ENCODE measurements around the gene HOMER3.
"Not testable (repeated sequence)": the region's sequence is repeated elsewhere in the genome, so short reads cannot be mapped to it uniquely, and the experiment has no call there.

HOMER3 gene

GRCh38 chr19:18952364-18953003, 11.5 kb upstream of the HOMER3 start:
- not testable (repeated sequence) for DNase-seq

GRCh38 chr19:18951721-18952281, 10.8 kb upstream of the HOMER3 start:
- no peak for DNase-seq

DNA sequence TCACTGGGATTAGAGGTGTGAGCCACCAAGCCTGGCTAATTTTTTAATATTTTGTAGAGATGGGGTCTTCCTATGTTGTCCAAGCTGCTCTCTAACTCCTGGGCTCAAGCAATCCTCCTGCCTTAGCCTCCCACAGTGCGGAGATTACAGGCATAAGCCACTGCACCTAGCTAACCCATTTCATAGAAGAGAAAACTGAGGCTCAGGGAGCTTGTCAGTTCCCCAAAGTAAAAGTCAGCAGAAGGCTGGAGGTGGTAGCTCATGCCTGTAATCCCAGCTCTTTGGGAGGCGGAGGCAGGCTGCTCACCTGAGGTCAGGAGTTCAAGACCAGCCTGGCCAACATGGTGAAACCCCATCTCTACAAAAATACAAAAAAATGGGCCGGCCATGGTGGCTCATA, 8.8 kb upstream of the HOMER3 start:
- no peak for DNase-seq

DNA sequence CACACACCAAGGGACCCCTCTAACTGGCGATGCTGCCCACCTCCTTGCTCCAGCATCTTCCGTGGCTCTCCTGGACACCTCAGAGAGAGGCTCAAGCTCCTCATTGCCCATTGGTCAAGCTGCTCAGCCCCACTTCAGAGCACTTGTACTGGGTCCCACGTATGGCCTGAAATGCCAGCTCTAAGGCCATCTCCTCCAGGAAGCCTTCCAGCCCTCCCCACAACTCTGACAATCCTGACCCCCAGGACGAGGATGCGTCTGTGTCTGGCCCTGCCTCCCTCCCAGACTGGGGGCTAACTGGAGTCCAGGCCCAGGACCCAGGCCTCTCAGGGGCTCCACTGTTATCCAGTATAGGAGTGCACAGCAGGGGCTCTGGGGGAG, 7.9 kb upstream of the HOMER3 start:
- DNase-seq, result no peak

GRCh38 chr19:18948075-18948975, 7.3 kb upstream of the HOMER3 start:
- DNase-seq, result no peak

DNA sequence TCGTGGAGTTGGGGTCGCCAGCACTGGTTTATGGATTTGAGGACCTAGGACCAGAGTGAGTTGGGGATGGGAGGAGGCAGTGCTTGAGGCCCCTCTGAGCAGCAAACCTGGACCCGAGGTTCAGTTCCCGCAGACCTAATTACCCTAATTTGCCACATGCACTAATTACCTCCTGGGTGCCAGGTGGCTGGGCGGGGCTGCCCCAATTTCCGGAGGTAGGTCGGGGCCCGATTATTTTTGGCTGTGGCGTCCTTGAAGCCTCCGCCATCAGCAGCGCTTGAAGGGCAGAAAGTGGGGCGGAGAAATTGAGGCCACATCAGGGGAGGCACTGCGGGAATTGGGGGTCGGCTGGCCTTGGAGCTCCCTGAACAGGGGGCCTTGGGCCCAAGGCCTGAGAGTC, 5.9 kb upstream of the HOMER3 start:
- peak; percentile 88 for DNase-seq

DNA sequence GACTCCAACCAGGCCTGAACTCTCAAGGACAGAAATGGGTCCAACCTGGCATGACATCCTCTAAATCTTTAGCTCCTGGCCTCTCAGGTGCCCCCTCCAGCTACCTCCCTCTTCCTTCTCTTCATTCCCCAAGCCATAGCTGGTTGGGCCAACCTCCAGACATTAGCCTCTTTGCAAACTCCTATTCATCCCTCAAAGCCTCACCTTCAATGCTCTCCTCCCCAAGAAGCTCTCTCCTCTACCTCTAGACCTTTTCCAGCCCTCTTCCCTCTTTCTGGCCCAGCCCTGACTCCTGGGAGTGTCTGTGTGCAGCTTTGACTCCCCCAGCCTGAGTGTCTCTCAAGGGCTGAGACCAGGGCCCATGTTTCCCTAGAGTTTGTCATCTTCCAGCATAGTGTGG, 5.3 kb upstream of the HOMER3 start:
- no peak for DNase-seq

- DNase-seq, result no peak
Measured at GRCh38 chr19:18945297-18945696, 4.3 kb upstream of the HOMER3 start.

DNA sequence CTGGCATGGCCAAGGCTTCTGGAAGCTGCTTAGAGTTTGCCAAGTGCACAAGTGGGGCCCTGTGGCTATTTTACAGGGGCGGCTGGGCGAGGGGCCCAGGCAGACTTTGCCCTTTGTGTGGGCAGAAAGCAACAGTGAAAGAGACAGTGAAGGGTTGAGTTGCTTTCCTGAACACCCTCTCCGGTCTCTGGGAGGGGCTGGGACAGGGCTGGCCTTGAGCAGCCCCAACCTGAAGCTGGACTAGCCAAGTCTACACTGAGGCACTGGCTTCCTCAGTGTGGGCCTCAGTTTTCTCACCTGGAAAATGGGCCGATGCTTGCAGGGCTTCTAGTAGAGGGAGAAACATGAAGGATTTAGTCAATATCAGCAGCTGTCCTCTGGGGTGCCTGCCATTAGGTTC, 2.4 kb upstream of the HOMER3 start:
- DNase-seq, result no peak

- DNase-seq, result no peak
Measured at GRCh38 chr19:18942692-18943091, 1.7 kb upstream of the HOMER3 start.

GRCh38 chr19:18941628-18942354, 774 bp upstream of the HOMER3 start:
- no peak for DNase-seq

DNA sequence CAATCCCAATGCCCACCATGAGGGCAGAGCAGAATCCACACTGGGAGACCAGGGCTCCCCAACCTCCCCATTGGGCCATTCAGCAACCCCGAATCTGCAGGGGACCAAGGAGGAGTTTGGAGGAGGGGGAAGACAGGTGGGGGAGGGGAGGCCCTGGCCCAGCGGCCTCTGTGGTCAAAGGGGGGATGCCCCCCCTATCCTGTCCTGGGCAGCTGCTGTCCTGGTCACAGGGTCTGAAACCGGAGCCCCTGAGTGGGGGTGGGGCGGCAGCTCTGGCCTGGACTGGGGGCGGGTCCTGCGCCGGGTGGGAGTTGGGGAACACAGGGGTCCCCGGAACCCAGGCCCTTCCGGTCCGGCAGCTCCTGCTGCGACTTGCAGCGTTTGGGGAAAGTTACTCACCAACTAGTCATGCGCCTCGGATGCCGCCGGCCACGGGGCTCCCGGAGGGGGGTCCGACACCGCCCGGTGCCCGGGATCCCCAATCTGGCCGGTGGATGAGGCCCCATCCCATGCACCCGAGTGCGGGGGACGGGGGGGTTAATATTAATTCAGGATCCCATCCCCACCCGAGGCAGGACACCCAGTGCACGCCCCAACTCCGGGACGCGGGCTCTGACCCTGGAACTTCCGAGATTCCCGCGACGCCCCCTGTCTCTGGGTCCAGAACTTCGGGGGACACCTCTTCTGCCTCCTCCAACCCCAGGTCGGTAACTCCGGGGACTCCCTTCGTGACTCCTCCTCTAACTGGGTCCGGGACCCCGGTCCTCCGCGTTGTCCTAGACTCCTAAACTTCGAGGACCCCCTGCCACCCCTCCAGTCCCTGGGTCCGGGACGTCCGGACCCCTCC, 872 bp downstream of the HOMER3 start:
- no peak for DNase-seq

GRCh38 chr19:18939163-18939562, 1.9 kb downstream of the HOMER3 start:
- no peak for DNase-seq

DNA sequence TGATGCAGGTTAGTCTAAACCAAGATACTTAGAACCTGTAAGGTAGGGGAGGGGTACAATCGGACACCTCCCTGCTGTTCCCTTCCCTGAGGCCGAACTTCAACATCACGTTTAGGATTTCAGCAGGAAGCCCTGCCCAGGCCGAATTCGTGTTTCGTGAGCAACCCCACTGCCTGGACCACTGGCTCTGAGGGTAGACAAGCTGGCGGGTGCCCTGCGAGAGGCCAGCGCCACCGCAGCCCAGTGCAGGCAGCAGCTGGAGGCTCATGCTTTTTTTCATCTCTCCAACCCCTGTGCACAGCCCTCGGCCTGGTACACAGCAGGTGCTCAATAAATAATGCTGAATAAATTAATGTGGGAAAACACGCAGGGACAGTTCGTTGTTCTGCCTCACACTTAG, 7.7 kb downstream of the HOMER3 start:
- no peak for DNase-seq

- peak; percentile 47 for DNase-seq
Measured at GRCh38 chr19:18932216-18932841, 8.7 kb downstream of the HOMER3 start.

GRCh38 chr19:18931316-18932162, 9.5 kb downstream of the HOMER3 start:
- DNase-seq, result no peak

DNA sequence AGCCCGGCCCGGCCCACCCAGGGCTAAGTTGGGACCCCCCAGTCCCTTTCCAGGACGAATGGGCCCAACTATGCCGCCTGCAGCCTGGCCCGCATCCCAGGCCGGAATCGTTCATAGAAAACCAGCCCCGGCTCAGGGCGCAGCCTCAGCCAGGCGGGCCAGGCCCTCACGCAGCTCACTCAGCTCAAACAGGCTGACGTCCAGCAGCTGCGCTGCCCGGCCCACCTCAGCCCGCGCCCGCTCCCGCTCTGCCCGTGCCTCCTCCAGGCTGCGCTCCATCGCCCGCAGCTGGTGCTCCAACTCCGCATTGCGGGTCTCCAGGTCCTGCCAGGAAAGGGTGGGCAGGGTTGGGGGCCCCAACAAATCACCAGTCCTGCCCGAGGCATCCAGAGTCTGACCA, 11.7 kb downstream of the HOMER3 start:
- no peak for DNase-seq

GRCh38 chr19:18928018-18928805, 12.8 kb downstream of the HOMER3 start:
- DNase-seq, result no peak

- DNase-seq, result no peak
Measured at GRCh38 chr19:18924684-18925213, 16.3 kb downstream of the HOMER3 start.

All from RPMI8226 (cell line).